DMS153 (cell line): Measurements from ENCODE around the gene OSCP1.

Experiments
- DNase-seq: peaks from one replicate; lab custom pipeline; 2025; lab: John Stamatoyannopoulos, UW

OSCP1 gene

GRCh38 chr1:36382669-36383068, 67.6 kb downstream of the OSCP1 start:
- no peak for DNase-seq

- no peak for DNase-seq
These were observed 68.0 kb downstream of the OSCP1 start for GRCh38 chr1:36382231-36382630.

DNA sequence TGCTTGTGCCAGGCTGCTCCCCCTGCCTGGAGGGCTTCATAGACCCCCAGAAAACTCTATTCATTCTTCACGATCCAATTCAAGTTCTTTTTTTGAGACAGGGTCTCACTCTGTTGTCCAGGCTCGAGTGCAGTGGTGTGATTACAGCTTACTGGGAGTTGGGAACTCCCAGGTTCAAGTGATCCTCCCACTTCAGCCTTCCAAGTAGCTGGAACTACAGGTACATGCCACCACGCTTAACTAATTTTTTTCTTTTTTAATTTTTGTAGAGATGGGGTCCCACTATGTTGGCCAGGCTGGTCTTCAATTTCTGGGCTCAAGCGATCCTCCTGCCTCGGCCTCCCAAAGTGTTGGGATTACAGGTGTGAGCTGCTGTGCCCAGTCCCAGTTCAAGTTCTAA, 68.8 kb downstream of the OSCP1 start:
- no peak for DNase-seq

DNA sequence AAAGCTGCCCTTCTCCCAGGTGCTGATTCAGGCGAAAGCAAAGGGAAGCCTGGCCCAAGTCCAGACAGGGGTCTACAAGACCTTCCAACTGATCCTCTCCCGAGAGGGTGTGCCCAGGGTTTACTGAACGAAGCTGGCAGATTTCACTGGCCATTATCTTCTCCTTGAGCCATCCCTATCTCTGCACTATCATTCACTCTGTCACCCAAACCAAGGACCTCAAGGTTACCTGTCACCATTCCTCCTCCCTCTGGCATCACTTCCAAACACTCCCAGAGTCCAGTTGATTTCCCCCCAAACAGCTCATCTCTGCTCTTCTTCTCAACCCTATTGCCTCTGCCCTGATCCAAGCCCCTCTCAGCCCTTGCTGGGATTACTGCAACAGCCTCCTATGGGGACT, 69.5 kb downstream of the OSCP1 start:
- DNase-seq: no peak

GRCh38 chr1:36380143-36380619, 70.1 kb downstream of the OSCP1 start:
- no peak for DNase-seq

GRCh38 chr1:36377791-36378492, 72.3 kb downstream of the OSCP1 start:
- no peak for DNase-seq

DNA sequence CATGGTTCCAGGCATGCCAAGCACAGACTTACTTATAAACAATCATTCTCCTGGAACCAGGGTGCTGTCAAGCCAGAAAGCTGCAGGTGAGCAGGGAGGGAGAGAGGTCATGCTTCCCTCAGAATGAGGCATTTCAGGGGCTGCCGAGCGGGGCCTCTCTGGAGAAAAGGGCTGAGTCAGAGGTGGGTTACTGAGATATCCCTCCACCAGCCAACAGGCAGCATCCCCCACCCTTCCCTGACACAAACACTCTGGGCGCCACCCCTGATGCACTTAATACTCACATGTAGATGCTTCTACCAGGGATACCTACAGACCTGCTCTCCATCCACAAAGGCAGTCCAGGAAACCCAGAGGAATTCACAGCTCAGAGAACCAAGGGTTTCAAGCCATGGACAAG, 77.6 kb downstream of the OSCP1 start:
- DNase-seq: no peak

GRCh38 chr1:36369061-36369861, 81.0 kb downstream of the OSCP1 start:
- peak; percentile 84 for DNase-seq
